GM19438 (cell line): ENCODE results near the gene RACK1.

Experiments used
- ATAC-seq: cut with Tn5 transposase; IDR thresholded peaks from one replicate; pipeline ENCODE4 v1.9.1; 2021; ENCODE audit warnings: low read depth; ENCODE audit not compliant: unreplicated experiment

The RACK1 gene

GRCh38 chr5:181199881-181200638 lies 43.6 kb downstream of the RACK1 start:
- no peak for ATAC-seq

- ATAC-seq, result peak; percentile 49
Measured at GRCh38 chr5:181198905-181199519, 44.7 kb downstream of the RACK1 start.

- no peak for ATAC-seq
Measured at GRCh38 chr5:181198106-181198685, 45.5 kb downstream of the RACK1 start.

- ATAC-seq, result no peak
Measured at GRCh38 chr5:181197326-181197951, 46.3 kb downstream of the RACK1 start.

- ATAC-seq, result no peak
Measured at GRCh38 chr5:181195249-181195761, 48.4 kb downstream of the RACK1 start.

- no peak for ATAC-seq
Measured at GRCh38 chr5:181194489-181195248, 49.0 kb downstream of the RACK1 start.

- no peak for ATAC-seq
Measured at GRCh38 chr5:181193656-181194055, 50.0 kb downstream of the RACK1 start.

GRCh38 chr5:181192337-181193046 lies 51.2 kb downstream of the RACK1 start:
- ATAC-seq, result no peak

GRCh38 chr5:181191526-181192336 lies 52.0 kb downstream of the RACK1 start:
- peak; percentile 50 for ATAC-seq

- ATAC-seq, result peak; percentile 6
Measured at GRCh38 chr5:181190711-181191525, 52.8 kb downstream of the RACK1 start.

GRCh38 chr5:181189962-181190710 lies 53.6 kb downstream of the RACK1 start:
- no peak for ATAC-seq

- no peak for ATAC-seq
Measured at GRCh38 chr5:181189363-181189961, 54.2 kb downstream of the RACK1 start.

- ATAC-seq, result no peak
Measured at GRCh38 chr5:181188700-181189362, 54.9 kb downstream of the RACK1 start.

GRCh38 chr5:181187500-181188213 lies 56.0 kb downstream of the RACK1 start:
- ATAC-seq, result no peak

GRCh38 chr5:181186986-181187499 lies 56.7 kb downstream of the RACK1 start:
- no peak for ATAC-seq
